ENCODE measurements around the gene PLCH2. TPM values are rescaled to one million over a fixed set of nuclear protein-coding genes. Genes with fewer than 3 reads are reported as not detected.
A peak's percentile ranks its signal among the peaks of the same experiment; 100 is the strongest.

Gene PLCH2
- total and polyA plus RNA-seq, 2 of the 13 experiments (the other 11 are each of a cell fraction or from before 2014, with no cell fraction given): 0.15 to 0.67 TPM

- TF ChIP-seq ZFP90 (CRISPR knock-in tag; IDR thresholded peaks at IDR 0.05; ENCODE audit: borderline replicate concordance) (no peak), ZBTB38 (CRISPR knock-in tag; IDR thresholded peaks at IDR 0.05) (no peak), MNT (IDR thresholded peaks at IDR 0.05) (no peak), ZNF704 (CRISPR knock-in tag; IDR thresholded peaks at IDR 0.05; ENCODE audit: borderline replicate concordance) (no peak), ZNF264 (CRISPR knock-in tag; IDR thresholded peaks at IDR 0.05) (no peak), BRD4 (CRISPR knock-in tag; IDR thresholded peaks at IDR 0.05) (no peak), SOX6 (IDR thresholded peaks at IDR 0.05) (no peak), SOX6 (CRISPR knock-in tag; IDR thresholded peaks at IDR 0.05) (no peak)
Observed at GRCh38 chr1:2468540-2468939, 7.5 kb upstream of the PLCH2 start (continued).

GRCh38 chr1:2469103-2469940 lies 6.8 kb upstream of the PLCH2 start:
- BruUV-seq (replicated peaks): no TSS peak
- in situ Hi-C loops (cut with HindIII; ENCODE audit: extremely low pct_ligation_motif_present, low pct_unique_long_range_greater_than_20kb): no loop called here
- FAIRE-seq: no peak
- 0% methylated on average over 1 of the region's 25 CpGs for WGBS (ENCODE audit: low lambda C conversion rate)
- Histone ChIP-seq H2AFZ (ENCODE audit: low read length) (no peak overlapping the region), H3K9ac (ENCODE audit: insufficient read depth, low read depth, low read length) (no peak overlapping the region), H3K27me3 (ENCODE audit: control insufficient read depth in 1 of 2, insufficient read depth in 2 of 2, low read length in 2 of 2) (peaks cover 19 to 79% of the 10 kb centered on the region in 2 experiments), H3K4me2 (ENCODE audit: low read depth, low read length) (no peak overlapping the region), H3K4me3 (replicated peaks in 1 of 3; ENCODE audit: insufficient read depth in 1 of 3, low read depth in 2 of 3, low read length in 3 of 3) (no peak overlapping the region), H3K9me3 (ENCODE audit: low read length) (no peaks in the 10 kb centered on the region), H3K79me2 (ENCODE audit: insufficient read depth, low read length) (no peaks in the 10 kb centered on the region), H3K36me3 (replicated peaks in 1 of 2; ENCODE audit: control insufficient read depth in 1 of 2, insufficient read depth in 2 of 2, low read length in 2 of 2) (no peaks in the 10 kb centered on the region), H3K27ac (ENCODE audit: extremely low read length, insufficient read depth, low read length) (no peak overlapping the region), H4K20me1 (ENCODE audit: insufficient read depth, low read length) (0 out of 2 replicates have a peak, but pooled peaks cover 3% of the 10 kb centered on the region), H3K4me1 (ENCODE audit: insufficient read depth, low read length) (no peaks in the 10 kb centered on the region)
- CTCF ChIA-PET (ENCODE audit: low intra/inter-chr PET ratio, low total read pairs): no interaction called here
- POLR2A ChIA-PET: no interaction called here
- intact Hi-C loops (cut with micrococcal nuclease; ENCODE audit: unreplicated experiment): no loop called here
- no peak for DNase-seq (ENCODE audit: low spot score)
- TF ChIP-seq MNT (IDR thresholded peaks at IDR 0.05) (peak; percentile 67), KAT2B (IDR thresholded peaks at IDR 0.05; ENCODE audit: borderline replicate concordance, low read depth, low read length) (no peak)
- ATAC-seq: peak; percentile 6; the same call in 1 of the 3 replicates

All from HepG2 (cell line).